ENCODE measurements around the gene MRTFB. TPM values are rescaled to one million over a fixed set of nuclear protein-coding genes. Genes with fewer than 3 reads are reported as not detected.

The MRTFB gene
- total RNA-seq, 1 experiment from 2014 or later: 71.5 TPM

DNA sequence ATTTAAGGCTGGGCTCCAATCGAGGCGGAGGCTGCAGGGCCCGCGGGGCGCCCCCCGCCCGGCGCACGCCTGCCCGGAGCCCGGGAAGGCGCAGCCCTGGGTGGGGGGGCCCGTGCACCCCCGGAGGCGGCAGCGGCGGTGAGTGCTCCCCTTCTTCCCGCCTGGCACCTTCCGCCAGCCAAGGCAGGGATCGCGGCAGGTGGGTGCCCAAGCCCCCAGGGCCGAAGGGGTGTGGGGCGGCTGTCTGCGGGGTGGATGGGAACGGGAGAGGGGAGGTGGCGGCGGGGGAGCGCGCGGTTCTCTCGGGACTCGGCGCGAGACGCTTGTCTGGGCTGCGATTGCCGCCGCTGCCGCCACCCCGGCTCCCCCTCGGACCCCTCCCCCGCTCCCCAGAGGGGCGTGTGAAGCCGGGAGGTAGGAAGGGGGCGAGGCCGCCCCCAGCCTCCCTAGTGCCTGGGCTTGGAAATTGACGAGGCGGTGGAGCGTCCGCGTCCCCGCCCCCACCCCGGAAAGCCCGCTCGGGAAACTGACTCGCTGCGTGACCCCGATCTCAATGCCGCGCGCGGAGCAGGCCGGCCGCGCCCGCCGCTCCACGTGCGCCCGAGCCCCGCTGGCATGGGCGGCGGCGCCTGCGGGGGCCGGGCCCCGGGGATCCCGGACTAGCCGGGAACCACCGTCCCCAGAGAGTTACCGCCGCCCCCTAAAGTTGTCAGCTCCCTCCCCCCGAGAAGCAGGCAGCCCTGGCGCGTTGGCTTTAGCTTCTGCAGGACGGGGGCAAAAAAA lies 231.5 kb downstream of the MRTFB start:
- Histone ChIP-seq H3K27ac (peak overlapping the region; percentile 99), H3K4me1 (replicated peaks; ENCODE audit: insufficient read depth) (peaks cover 26% of the 10 kb centered on the region), H4K20me1 (ENCODE audit: insufficient read depth) (no peaks in the 10 kb centered on the region), H2AFZ (peak overlapping the region; percentile 66), H3F3A (ENCODE audit: insufficient read depth, low read depth) (peaks cover 18% of the 10 kb centered on the region; the same call in 1 of the 2 replicates), H3K4me3 (peak overlapping the region; percentile 96), H3K27me3 (ENCODE audit: insufficient read depth, low read depth) (no peaks in the 10 kb centered on the region), H3K79me2 (ENCODE audit: low read depth) (peaks cover 60% of the 10 kb centered on the region), H3K9me3 (ENCODE audit: insufficient read depth, low read depth) (no peaks in the 10 kb centered on the region), H3K9me2 (ENCODE audit: insufficient read depth) (no peaks in the 10 kb centered on the region), H3K4me2 (peak overlapping the region; percentile 100), H3K36me3 (ENCODE audit: low read depth) (peaks cover 10% of the 10 kb centered on the region; the same call in 1 of the 2 replicates)
- ChIA-PET POLR2A (ENCODE audit: unreplicated experiment) (interaction anchor here (0.7 kb wide), 1 partner anchor 87 kb away, joined by 3 read pairs; no protein-coding TSS in a partner anchor), CTCF (interaction anchor here (0.7 kb wide), 1 partner anchor 221 kb away, joined by 11 read pairs; no protein-coding TSS in a partner anchor)
- peak in 1 of 2 experiments; percentile 45 for DNase-seq
- TF ChIP-seq, protein P1, sequence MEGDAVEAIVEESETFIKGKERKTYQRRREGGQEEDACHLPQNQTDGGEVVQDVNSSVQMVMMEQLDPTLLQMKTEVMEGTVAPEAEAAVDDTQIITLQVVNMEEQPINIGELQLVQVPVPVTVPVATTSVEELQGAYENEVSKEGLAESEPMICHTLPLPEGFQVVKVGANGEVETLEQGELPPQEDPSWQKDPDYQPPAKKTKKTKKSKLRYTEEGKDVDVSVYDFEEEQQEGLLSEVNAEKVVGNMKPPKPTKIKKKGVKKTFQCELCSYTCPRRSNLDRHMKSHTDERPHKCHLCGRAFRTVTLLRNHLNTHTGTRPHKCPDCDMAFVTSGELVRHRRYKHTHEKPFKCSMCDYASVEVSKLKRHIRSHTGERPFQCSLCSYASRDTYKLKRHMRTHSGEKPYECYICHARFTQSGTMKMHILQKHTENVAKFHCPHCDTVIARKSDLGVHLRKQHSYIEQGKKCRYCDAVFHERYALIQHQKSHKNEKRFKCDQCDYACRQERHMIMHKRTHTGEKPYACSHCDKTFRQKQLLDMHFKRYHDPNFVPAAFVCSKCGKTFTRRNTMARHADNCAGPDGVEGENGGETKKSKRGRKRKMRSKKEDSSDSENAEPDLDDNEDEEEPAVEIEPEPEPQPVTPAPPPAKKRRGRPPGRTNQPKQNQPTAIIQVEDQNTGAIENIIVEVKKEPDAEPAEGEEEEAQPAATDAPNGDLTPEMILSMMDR (conservative IDR thresholded peaks at IDR 0.05): no peak
- no peak for TF ChIP-seq EZH2 (IDR thresholded peaks at IDR 0.05; ENCODE audit: low read depth)
- no TSS peak for BruUV-seq (replicated peaks)
- intact Hi-C loops (cut with micrococcal nuclease; ENCODE audit: unreplicated experiment): loop anchor here (1.0 to 5.0 kb wide), 3 partner anchors 96 to 197 kb away; no protein-coding TSS in a partner anchor

DNA sequence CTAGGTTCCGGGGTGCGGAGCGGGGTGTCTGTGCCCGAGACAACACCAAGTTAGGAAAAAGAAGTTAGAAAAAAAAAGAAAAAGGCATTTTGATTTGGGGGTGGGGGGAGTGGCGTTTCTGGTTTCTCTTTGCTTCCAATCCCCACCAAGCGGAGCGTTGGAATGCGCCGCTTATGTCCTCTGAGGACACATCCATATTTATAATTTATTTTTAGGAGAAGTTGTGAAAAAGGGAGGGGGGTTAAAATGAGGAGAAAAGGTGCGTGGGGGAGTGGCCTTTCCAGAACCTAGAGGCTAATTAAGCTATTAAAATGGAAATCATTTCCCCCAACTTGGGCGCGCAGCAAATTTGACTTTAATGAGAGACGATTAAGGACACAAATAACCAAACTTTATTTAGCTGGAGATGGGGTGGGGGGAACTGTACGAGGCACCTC lies 232.1 kb downstream of the MRTFB start:
- H2AFZ ChIP-seq: peak overlapping the region; percentile 66
- H3F3A ChIP-seq (ENCODE audit: insufficient read depth, low read depth): peaks cover 24% of the 10 kb centered on the region
- H3K27me3 ChIP-seq (ENCODE audit: insufficient read depth, low read depth): no peaks in the 10 kb centered on the region
- TF ChIP-seq EZH2 (IDR thresholded peaks at IDR 0.05; ENCODE audit: low read depth): no peak
- TF ChIP-seq, protein P1 (conservative IDR thresholded peaks at IDR 0.05): no peak
- H3K4me1 ChIP-seq (replicated peaks; ENCODE audit: insufficient read depth): peaks cover 32% of the 10 kb centered on the region
- H3K4me3 ChIP-seq: peak overlapping the region; percentile 96
- CTCF ChIA-PET: interaction anchor here (0.6 to 0.7 kb wide), 2 partner anchors 125 to 221 kb away, joined by 5 to 11 read pairs; no protein-coding TSS in a partner anchor
- peak in 1 of 2 experiments; percentile 44 for DNase-seq
- H3K9me3 ChIP-seq (ENCODE audit: insufficient read depth, low read depth): no peaks in the 10 kb centered on the region
- H3K79me2 ChIP-seq (ENCODE audit: low read depth): peaks cover 66% of the 10 kb centered on the region
- no TSS peak for BruUV-seq (replicated peaks)
- H4K20me1 ChIP-seq (ENCODE audit: insufficient read depth): no peaks in the 10 kb centered on the region
- no peaks in the 10 kb centered on the region for H3K9me2 ChIP-seq (ENCODE audit: insufficient read depth)
- intact Hi-C loops (cut with micrococcal nuclease; ENCODE audit: unreplicated experiment): loop anchor here (2.0 to 5.0 kb wide), 2 partner anchors 96 to 184 kb away; no protein-coding TSS in a partner anchor
- POLR2A ChIA-PET (ENCODE audit: unreplicated experiment): interaction anchor here (0.7 kb wide), 3 partner anchors 37 to 250 kb away, joined by 3 to 6 read pairs (median 3); no protein-coding TSS in a partner anchor
- peaks cover 10% of the 10 kb centered on the region; the same call in 1 of the 2 replicates for H3K36me3 ChIP-seq (ENCODE audit: low read depth)
- peak overlapping the region; percentile 99 for H3K27ac ChIP-seq
- H3K4me2 ChIP-seq: peak overlapping the region; percentile 100

DNA sequence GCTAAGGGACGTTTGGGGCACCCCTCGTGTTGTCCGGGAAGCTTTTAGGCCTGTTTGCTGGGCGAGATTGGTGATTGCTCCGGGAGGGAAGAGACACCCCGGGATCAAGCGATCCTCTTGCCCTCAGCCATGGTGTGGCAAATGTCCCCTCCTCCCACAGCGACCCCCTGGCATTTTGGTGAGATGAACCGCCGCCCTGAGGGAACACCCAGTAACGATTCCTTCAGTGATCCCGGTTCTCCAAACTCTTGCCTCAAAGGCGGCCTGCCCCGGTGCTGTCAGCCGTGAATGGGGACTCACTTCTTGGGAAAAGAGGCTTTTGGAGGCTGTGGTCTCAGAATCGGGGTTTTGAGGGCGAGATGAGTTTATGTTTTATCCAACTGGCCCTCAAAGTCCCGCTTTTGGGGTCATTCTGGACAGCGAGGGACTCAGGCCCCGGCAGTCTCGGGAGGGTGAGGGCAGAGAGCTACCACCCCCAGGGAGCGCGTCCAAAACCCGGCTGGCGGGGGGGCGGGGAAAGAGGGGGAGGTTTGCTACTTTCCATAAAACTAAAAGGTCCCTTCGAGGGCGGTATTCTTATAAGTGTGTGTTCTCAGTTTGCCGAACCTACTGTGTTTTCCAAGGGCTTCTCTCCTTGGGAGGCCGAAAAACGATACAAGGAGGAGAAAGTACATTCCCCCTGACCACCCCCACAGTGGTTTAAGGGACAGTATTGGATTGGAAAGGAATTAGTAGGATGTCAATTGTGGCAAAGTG lies 232.7 kb downstream of the MRTFB start:
- CTCF ChIA-PET: interaction anchor here (0.6 kb wide), 1 partner anchor 125 kb away, joined by 5 read pairs; no protein-coding TSS in a partner anchor
- Histone ChIP-seq H3K9me3 (ENCODE audit: insufficient read depth, low read depth) (no peaks in the 10 kb centered on the region), H3K4me3 (peak overlapping the region; percentile 96), H3K36me3 (ENCODE audit: low read depth) (peaks cover 10% of the 10 kb centered on the region; the same call in 1 of the 2 replicates), H4K20me1 (ENCODE audit: insufficient read depth) (no peaks in the 10 kb centered on the region), H3K4me1 (replicated peaks; ENCODE audit: insufficient read depth) (peaks cover 39% of the 10 kb centered on the region), H3K27ac (peak overlapping the region; percentile 99), H3K4me2 (peak overlapping the region; percentile 100), H3K27me3 (ENCODE audit: insufficient read depth, low read depth) (no peaks in the 10 kb centered on the region), H3F3A (ENCODE audit: insufficient read depth, low read depth) (peaks cover 30% of the 10 kb centered on the region), H2AFZ (peak overlapping the region; percentile 66), H3K9me2 (ENCODE audit: insufficient read depth) (no peaks in the 10 kb centered on the region), H3K79me2 (ENCODE audit: low read depth) (peaks cover 72% of the 10 kb centered on the region)
- TSS peak; percentile 33 for BruUV-seq (replicated peaks)
- DNase-seq: peak in 1 of 2 experiments; percentile 51
- POLR2A ChIA-PET (ENCODE audit: unreplicated experiment): interaction anchor here (0.5 to 0.7 kb wide), 4 partner anchors 36 to 1910 kb away, joined by 3 to 6 read pairs (median 4); no protein-coding TSS in a partner anchor
- TF ChIP-seq, protein P1 (conservative IDR thresholded peaks at IDR 0.05): no peak
- no peak for TF ChIP-seq EZH2 (IDR thresholded peaks at IDR 0.05; ENCODE audit: low read depth)
- intact Hi-C loops (cut with micrococcal nuclease; ENCODE audit: unreplicated experiment): loop anchor here (2.0 to 5.0 kb wide), 2 partner anchors 95 to 183 kb away; no protein-coding TSS in a partner anchor

All from PC-9 (cell line).